GM21381 (cell line): ENCODE measurements around the gene ACSS1.

ENCODE experiments used
- ATAC-seq: cut with Tn5 transposase; IDR thresholded peaks from one replicate; pipeline ENCODE4 v1.9.1; 2021; ENCODE audit warnings: mild to moderate bottlenecking, moderate library complexity; ENCODE audit not compliant: unreplicated experiment

Gene ACSS1

GRCh38 chr20:25058051-25058846, at the start of gene ACSS1:
ACSS1 (minus strand) TSS chr20:25058139; CDS start chr20:25058102, 37 bp downstream.
- peak; percentile 48 for ATAC-seq

- no peak for ATAC-seq
Observed at GRCh38 chr20:25103526-25103925, 45.6 kb upstream of the ACSS1 start.

- ATAC-seq, result no peak
Observed at GRCh38 chr20:25100914-25101313, 43.0 kb upstream of the ACSS1 start.

GRCh38 chr20:25099601-25100140, 41.7 kb upstream of the ACSS1 start:
- no peak for ATAC-seq

GRCh38 chr20:25097498-25097897, 39.6 kb upstream of the ACSS1 start:
- ATAC-seq, result no peak

- peak; percentile 89 for ATAC-seq
Observed at GRCh38 chr20:25090492-25091429, 32.8 kb upstream of the ACSS1 start.

GRCh38 chr20:25089662-25090061, 31.7 kb upstream of the ACSS1 start:
- ATAC-seq, result no peak

GRCh38 chr20:25089096-25089495, 31.2 kb upstream of the ACSS1 start:
- ATAC-seq, result no peak

GRCh38 chr20:25088267-25088666, 30.3 kb upstream of the ACSS1 start:
- ATAC-seq, result no peak

- ATAC-seq, result no peak
Observed at GRCh38 chr20:25087186-25087929, 29.4 kb upstream of the ACSS1 start.

- ATAC-seq, result no peak
Observed at GRCh38 chr20:25085756-25086495, 28.0 kb upstream of the ACSS1 start.

GRCh38 chr20:25084626-25085187, 26.8 kb upstream of the ACSS1 start:
- ATAC-seq, result no peak

- ATAC-seq, result no peak
Observed at GRCh38 chr20:25083773-25084625, 26.1 kb upstream of the ACSS1 start.

GRCh38 chr20:25083141-25083772, 25.3 kb upstream of the ACSS1 start:
- no peak for ATAC-seq

GRCh38 chr20:25082498-25082873, 24.5 kb upstream of the ACSS1 start:
- ATAC-seq, result no peak

GRCh38 chr20:25081730-25082497, 24.0 kb upstream of the ACSS1 start, which contains the start of gene VSX1:
VSX1 (minus strand) TSS chr20:25082141; CDS start chr20:25082096, 45 bp downstream.
- ATAC-seq, result no peak

- no peak for ATAC-seq
Observed at GRCh38 chr20:25081065-25081729, 23.3 kb upstream of the ACSS1 start.
